ENCODE results near the gene ZNF747. TPM values are rescaled to one million over a fixed set of nuclear protein-coding genes. Genes with fewer than 3 reads are reported as not detected.

ZNF747 gene
- total RNA-seq, 3 donors from 2014 or later (not counting 1 experiment from before 2014, with no cell fraction given) = 5.0 to 8.6 (median 6.3) TPM

- no peaks in the 10 kb centered on the region for H3K9me3 ChIP-seq (ENCODE audit: control insufficient read depth, insufficient read depth, low read length)
- no peaks in the 10 kb centered on the region for H3K27me3 ChIP-seq (ENCODE audit: control insufficient read depth, insufficient read depth, low read length)
- 94% methylated on average over 10 of the region's 12 CpGs for WGBS (ENCODE audit: insufficient coverage)
- Mint-ChIP-seq H3K27ac (peak overlapping the region; percentile 17 to 62), H3K27me3 (ENCODE audit: low read depth in 2 of 2) (no peaks in the 10 kb centered on the region), H3K4me3 (no peak overlapping the region), H3K36me3 (peaks cover 13% of the 10 kb centered on the region), H3K9me3 (no peaks in the 10 kb centered on the region), H3K4me1 (peaks cover 30 to 32% of the 10 kb centered on the region in 2 donors)
- no peak overlapping the region for H3K27ac ChIP-seq (ENCODE audit: low read length)
- H3K4me3 ChIP-seq (ENCODE audit: low read length) = no peak overlapping the region
- no peak for DNase-seq
- intact Hi-C loops (cut with micrococcal nuclease) = no loop called here
- TF ChIP-seq, protein P1, sequence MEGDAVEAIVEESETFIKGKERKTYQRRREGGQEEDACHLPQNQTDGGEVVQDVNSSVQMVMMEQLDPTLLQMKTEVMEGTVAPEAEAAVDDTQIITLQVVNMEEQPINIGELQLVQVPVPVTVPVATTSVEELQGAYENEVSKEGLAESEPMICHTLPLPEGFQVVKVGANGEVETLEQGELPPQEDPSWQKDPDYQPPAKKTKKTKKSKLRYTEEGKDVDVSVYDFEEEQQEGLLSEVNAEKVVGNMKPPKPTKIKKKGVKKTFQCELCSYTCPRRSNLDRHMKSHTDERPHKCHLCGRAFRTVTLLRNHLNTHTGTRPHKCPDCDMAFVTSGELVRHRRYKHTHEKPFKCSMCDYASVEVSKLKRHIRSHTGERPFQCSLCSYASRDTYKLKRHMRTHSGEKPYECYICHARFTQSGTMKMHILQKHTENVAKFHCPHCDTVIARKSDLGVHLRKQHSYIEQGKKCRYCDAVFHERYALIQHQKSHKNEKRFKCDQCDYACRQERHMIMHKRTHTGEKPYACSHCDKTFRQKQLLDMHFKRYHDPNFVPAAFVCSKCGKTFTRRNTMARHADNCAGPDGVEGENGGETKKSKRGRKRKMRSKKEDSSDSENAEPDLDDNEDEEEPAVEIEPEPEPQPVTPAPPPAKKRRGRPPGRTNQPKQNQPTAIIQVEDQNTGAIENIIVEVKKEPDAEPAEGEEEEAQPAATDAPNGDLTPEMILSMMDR (IDR thresholded peaks at IDR 0.05) = no peak
- peaks cover 85% of the 10 kb centered on the region for H3K36me3 ChIP-seq (ENCODE audit: control insufficient read depth, insufficient read depth, low read length)
- no peaks in the 10 kb centered on the region for H3K4me1 ChIP-seq (ENCODE audit: control insufficient read depth, insufficient read depth, low read length)
- ATAC-seq = no peak
These were observed 39.9 kb downstream of the ZNF747 start for GRCh38 chr16:30494709-30495108.

DNA sequence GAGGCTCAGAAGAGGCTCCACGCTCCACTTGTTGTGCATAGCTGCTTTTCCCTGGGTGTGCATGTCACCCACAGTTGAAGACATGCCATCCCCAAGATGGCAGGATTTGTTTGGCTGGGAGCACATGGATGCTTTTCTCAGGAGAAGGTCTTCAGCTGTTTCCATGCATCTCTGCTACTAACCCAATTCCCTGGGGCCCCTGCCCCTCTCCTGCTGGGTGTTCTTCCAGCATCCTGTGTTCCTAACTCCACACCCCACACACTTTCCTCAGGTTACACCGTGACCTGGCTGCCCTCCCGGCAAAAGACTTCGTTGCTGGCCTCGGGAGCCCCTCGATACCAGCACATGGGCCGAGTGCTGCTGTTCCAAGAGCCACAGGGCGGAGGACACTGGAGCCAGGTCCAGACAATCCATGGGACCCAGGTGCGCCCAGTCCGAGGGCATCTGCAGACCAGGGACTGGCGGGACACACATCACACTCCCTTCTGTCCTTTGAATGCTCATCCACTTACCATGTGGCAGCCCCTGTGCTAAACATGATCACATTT is 40.6 kb downstream of the ZNF747 start:
- H3K9me3 Mint-ChIP-seq = no peaks in the 10 kb centered on the region
- intact Hi-C loops (cut with micrococcal nuclease) = no loop called here
- no peaks in the 10 kb centered on the region for H3K27me3 Mint-ChIP-seq (ENCODE audit: low read depth in 2 of 2)
- DNase-seq (no peak), ATAC-seq (no peak)
- H3K36me3 ChIP-seq (ENCODE audit: control insufficient read depth, insufficient read depth, low read length) = peaks cover 87% of the 10 kb centered on the region
- peaks cover 13% of the 10 kb centered on the region for H3K36me3 Mint-ChIP-seq
- H3K4me1 ChIP-seq (ENCODE audit: control insufficient read depth, insufficient read depth, low read length) = peaks cover 3% of the 10 kb centered on the region
- no peaks in the 10 kb centered on the region for H3K27me3 ChIP-seq (ENCODE audit: control insufficient read depth, insufficient read depth, low read length)
- 98% methylated on average over 11 of the region's 11 CpGs for WGBS (ENCODE audit: insufficient coverage)
- peak overlapping the region; percentile 17 to 62 for H3K27ac Mint-ChIP-seq
- H3K27ac ChIP-seq (ENCODE audit: low read length) = no peak overlapping the region
- H3K4me3 Mint-ChIP-seq = no peak overlapping the region
- no peak overlapping the region for H3K4me3 ChIP-seq (ENCODE audit: low read length)
- TF ChIP-seq, protein P1 (IDR thresholded peaks at IDR 0.05) = no peak
- H3K9me3 ChIP-seq (ENCODE audit: control insufficient read depth, insufficient read depth, low read length) = no peaks in the 10 kb centered on the region
- peaks cover 32 to 33% of the 10 kb centered on the region in 2 donors for H3K4me1 Mint-ChIP-seq

GRCh38 chr16:30491744-30492308 is 42.8 kb downstream of the ZNF747 start:
- peaks cover 83% of the 10 kb centered on the region for H3K36me3 ChIP-seq (ENCODE audit: control insufficient read depth, insufficient read depth, low read length)
- WGBS (ENCODE audit: insufficient coverage) = 66% methylated on average over 6 of the region's 6 CpGs
- H3K27ac Mint-ChIP-seq = peak overlapping the region; percentile 64 to 69

More at GRCh38 chr16:30491744-30492308, 42.8 kb downstream of the ZNF747 start:
- no peak overlapping the region for H3K27ac ChIP-seq (ENCODE audit: low read length)
- ATAC-seq (peak in 1 of 3 donors; percentile 38), DNase-seq (peak in 1 of 2 donors; percentile 51)
- H3K4me1 ChIP-seq (ENCODE audit: control insufficient read depth, insufficient read depth, low read length) = peaks cover 8% of the 10 kb centered on the region
- Mint-ChIP-seq H3K27me3 (ENCODE audit: low read depth in 2 of 2) (no peaks in the 10 kb centered on the region), H3K4me1 (peaks cover 39 to 40% of the 10 kb centered on the region in 2 donors), H3K4me3 (no peak overlapping the region), H3K36me3 (peaks cover 13% of the 10 kb centered on the region), H3K9me3 (no peaks in the 10 kb centered on the region)
- no peaks in the 10 kb centered on the region for H3K27me3 ChIP-seq (ENCODE audit: control insufficient read depth, insufficient read depth, low read length)
- intact Hi-C loops (cut with micrococcal nuclease) = no loop called here
- H3K9me3 ChIP-seq (ENCODE audit: control insufficient read depth, insufficient read depth, low read length) = no peaks in the 10 kb centered on the region
- no peak overlapping the region for H3K4me3 ChIP-seq (ENCODE audit: low read length)
- TF ChIP-seq, protein P1 (IDR thresholded peaks at IDR 0.05) = no peak
